HEK293 (cell line): ENCODE results near the gene CRELD1.

Experiments
- CTCF ChIA-PET: fragments of 350-600 bp; formaldehyde crosslinking; extraction: SDS; loops from one replicate; lab custom pipeline; 2021; ENCODE audit warnings: antibody characterized with exemption; lab: Yijun Ruan, JAX
- POLR2A ChIA-PET: fragments of 300-600 bp; formaldehyde crosslinking; extraction: SDS; loops from one replicate; lab custom pipeline; 2020; ENCODE audit warnings: antibody characterized with exemption, inconsistent platforms; lab: Yijun Ruan, JAX
- H3K27ac ChIP-seq: fragments of 200-500 bp; sonication (Bioruptor generic); 2 replicates; pipeline ENCODE4 v1.5.1; 2014; ENCODE audit warnings: low read depth, low read length, control low read depth, inconsistent platforms; ENCODE audit errors: extremely low read depth
- H3K36me3 ChIP-seq, 2 experiments: fragments of 200-500 bp in 1 of 2; sonication (Bioruptor generic) in 1 of 2; 1 replicate in 1 of 2; 2 replicates in 1 of 2; pipeline ENCODE4 v1.5.1; 2014 to 2017; ENCODE audit warnings: inconsistent platforms in 2 of 2, low read length in 2 of 2; ENCODE audit not compliant: control insufficient read depth in 2 of 2, insufficient read depth in 1 of 2
- H3K4me1 ChIP-seq: fragments of 200-500 bp; sonication (Bioruptor generic); 2 replicates; pipeline ENCODE4 v1.5.1; 2014; ENCODE audit warnings: mild to moderate bottlenecking, low read length, inconsistent platforms; ENCODE audit not compliant: control insufficient read depth, insufficient read depth
- H3K4me3 ChIP-seq: 2 replicates; pipeline ENCODE4 v1.5.1; 2011; ENCODE audit warnings: low read depth, mild to moderate bottlenecking, control low read depth, low read length, moderate library complexity
- H3K9me3 ChIP-seq: fragments of 200-500 bp; sonication (Bioruptor generic); 2 replicates; pipeline ENCODE4 v1.5.1; 2014; ENCODE audit warnings: low read depth, low read length, inconsistent platforms; ENCODE audit not compliant: control insufficient read depth, insufficient read depth
- GLI4 ChIP-seq: fragments of 450-650 bp; formaldehyde crosslinking; IDR thresholded peaks from 2 replicates; pipeline ENCODE4 v1.5.1; 2016; ENCODE audit warnings: missing biosample characterization, missing genetic modification characterization
- IKZF3 ChIP-seq: fragments of 450-650 bp; IDR thresholded peaks from 2 replicates; pipeline ENCODE4 v1.5.0; 2018; ENCODE audit warnings: missing biosample characterization, mild to moderate bottlenecking, missing genetic modification characterization, moderate library complexity
- PRDM1 ChIP-seq: fragments of 450-650 bp; formaldehyde crosslinking; IDR thresholded peaks from 2 replicates; pipeline ENCODE4; 2016; ENCODE audit warnings: missing biosample characterization, missing genetic modification characterization
- PRDM10 ChIP-seq: fragments of 450-650 bp; formaldehyde crosslinking; IDR thresholded peaks from 2 replicates; pipeline ENCODE4 v1.5.1; 2016; ENCODE audit warnings: missing biosample characterization, missing genetic modification characterization
- RBAK ChIP-seq: fragments of 450-650 bp; formaldehyde crosslinking; IDR thresholded peaks from 2 replicates; pipeline ENCODE4 v1.5.1; 2016; ENCODE audit warnings: missing biosample characterization, missing genetic modification characterization
- SP3 ChIP-seq: fragments of 450-650 bp; formaldehyde crosslinking; IDR thresholded peaks from 2 replicates; pipeline ENCODE4 v1.5.1; 2016; ENCODE audit warnings: missing biosample characterization, missing genetic modification characterization
- ZBTB20 ChIP-seq: fragments of 450-650 bp; formaldehyde crosslinking; IDR thresholded peaks from 2 replicates; pipeline ENCODE4 v1.5.1; 2016; ENCODE audit warnings: missing biosample characterization, missing genetic modification characterization
- ZBTB21 ChIP-seq: fragments of 450-650 bp; formaldehyde crosslinking; IDR thresholded peaks from 2 replicates; pipeline ENCODE4 v1.5.1; 2017; ENCODE audit warnings: missing biosample characterization, missing genetic modification characterization
- ZBTB48 ChIP-seq: fragments of 450-650 bp; formaldehyde crosslinking; IDR thresholded peaks from 2 replicates; pipeline ENCODE4 v1.5.1; 2016; ENCODE audit warnings: missing biosample characterization, missing genetic modification characterization
- ZNF26 ChIP-seq: fragments of 450-650 bp; formaldehyde crosslinking; IDR thresholded peaks from 2 replicates; pipeline ENCODE4 v1.5.1; 2016; ENCODE audit warnings: missing biosample characterization, missing genetic modification characterization
- ZNF266 ChIP-seq: fragments of 450-650 bp; formaldehyde crosslinking; IDR thresholded peaks from 2 replicates; pipeline ENCODE4 v1.5.1; 2016; ENCODE audit warnings: missing biosample characterization, missing genetic modification characterization, low read depth
- ZNF274 ChIP-seq, 2 experiments: fragments of 200-500 bp in 1 of 2; fragments of 450-650 bp in 1 of 2; sonication (Bioruptor generic) in 1 of 2; formaldehyde crosslinking in 1 of 2; IDR thresholded peaks; 2 replicates each; pipeline versions ENCODE4 v1.5.1 to v1.6.1; 2014 to 2016; ENCODE audit warnings: borderline replicate concordance in 1 of 2, inconsistent platforms in 1 of 2, low read length in 1 of 2, missing biosample characterization in 1 of 2, missing genetic modification characterization in 1 of 2
- ZNF341 ChIP-seq: fragments of 450-650 bp; formaldehyde crosslinking; IDR thresholded peaks from 2 replicates; pipeline ENCODE4; 2016; ENCODE audit warnings: low read depth, missing biosample characterization, missing genetic modification characterization
- ZNF354C ChIP-seq: fragments of 450-650 bp; formaldehyde crosslinking; IDR thresholded peaks from 2 replicates; pipeline ENCODE4 v1.5.1; 2016; ENCODE audit warnings: missing biosample characterization, missing genetic modification characterization, low read depth, borderline replicate concordance
- ZNF366 ChIP-seq: fragments of 450-650 bp; formaldehyde crosslinking; conservative IDR thresholded peaks from 2 replicates; pipeline ENCODE4 v1.5.1; 2016; ENCODE audit warnings: missing biosample characterization, missing genetic modification characterization
- ZNF664 ChIP-seq: fragments of 450-650 bp; formaldehyde crosslinking; IDR thresholded peaks from 2 replicates; pipeline ENCODE4 v1.5.1; 2016; ENCODE audit warnings: missing biosample characterization, missing genetic modification characterization
- ZNF670 ChIP-seq: fragments of 450-650 bp; formaldehyde crosslinking; IDR thresholded peaks from 2 replicates; pipeline ENCODE4 v1.5.1; 2016; ENCODE audit warnings: missing biosample characterization, missing genetic modification characterization, low read depth
- ZNF704 ChIP-seq: fragments of 450-650 bp; formaldehyde crosslinking; IDR thresholded peaks from 2 replicates; pipeline ENCODE4 v1.5.1; 2016; ENCODE audit warnings: missing biosample characterization, missing genetic modification characterization
- ZSCAN18 ChIP-seq: fragments of 450-650 bp; formaldehyde crosslinking; IDR thresholded peaks from 2 replicates; pipeline ENCODE4 v1.5.1; 2016; ENCODE audit warnings: missing biosample characterization, missing genetic modification characterization
- ZSCAN30 ChIP-seq: fragments of 450-650 bp; IDR thresholded peaks from 2 replicates; pipeline ENCODE4 v1.5.1; 2018; ENCODE audit warnings: missing biosample characterization, mild to moderate bottlenecking, missing genetic modification characterization, moderate library complexity
- ZSCAN4 ChIP-seq: fragments of 450-650 bp; formaldehyde crosslinking; IDR thresholded peaks from 2 replicates; pipeline ENCODE4 v1.5.1; 2017; ENCODE audit warnings: missing biosample characterization, missing genetic modification characterization

Gene CRELD1

GRCh38 chr3:9897408-9898372, 35.9 kb upstream of the CRELD1 start:
- Histone ChIP-seq H3K27ac (no peak overlapping the region), H3K4me3 (no peak overlapping the region), H3K4me1 (no peaks in the 10 kb centered on the region), H3K36me3 (peaks cover 2 to 16% of the 10 kb centered on the region in 2 experiments), H3K9me3 (no peaks in the 10 kb centered on the region)
- CTCF ChIA-PET = interaction anchor here (0.6 to 0.7 kb wide), 2 partner anchors 35 to 86 kb away, joined by 3 to 5 read pairs; no protein-coding TSS in a partner anchor
- TF ChIP-seq PRDM1 (tag by site-specific recombination) (peak; percentile 67), ZNF366 (tag by site-specific recombination) (0 out of 2 replicates have a peak, but pooled peaks have one; percentile 24), ZNF341 (tag by site-specific recombination) (peak; percentile 13; the same call in 1 of the 2 replicates), ZBTB20 (tag by site-specific recombination) (0 out of 2 replicates have a peak, but pooled peaks have one; percentile 10), SP3 (no peak), ZBTB48 (tag by site-specific recombination) (peak; percentile 30; the same call in 1 of the 2 replicates), ZNF26 (tag by site-specific recombination) (no peak)
- POLR2A ChIA-PET = interaction anchor here (0.6 to 1.4 kb wide), 4 partner anchors 15 to 36 kb away, joined by 3 to 5 read pairs (median 4); partner anchors contain the start of genes CRELD1 and IL17RC

- H3K27ac ChIP-seq = no peak overlapping the region
- TF ChIP-seq ZSCAN4 (no peak), RBAK (tag by site-specific recombination) (no peak), ZNF274 (IDR thresholded peaks at IDR 0.05; ENCODE audit: low read length) (no peak), ZNF274 (tag by site-specific recombination; IDR thresholded peaks at IDR 0.05; ENCODE audit: borderline replicate concordance) (no peak), ZSCAN18 (tag by site-specific recombination) (no peak), PRDM10 (tag by site-specific recombination) (peak; percentile 32; the same call in 1 of the 2 replicates), ZNF266 (tag by site-specific recombination) (no peak), IKZF3 (no peak), GLI4 (tag by site-specific recombination) (no peak), ZSCAN30 (tag by site-specific recombination) (no peak), ZNF704 (tag by site-specific recombination) (no peak), ZNF354C (no peak), ZBTB20 (tag by site-specific recombination) (no peak), ZNF670 (tag by site-specific recombination) (no peak), ZBTB21 (tag by site-specific recombination) (no peak), ZNF664 (tag by site-specific recombination) (peak; percentile 84; the same call in 1 of the 2 replicates)
Measured at GRCh38 chr3:9898467-9899241, 35.0 kb upstream of the CRELD1 start.

More at GRCh38 chr3:9898467-9899241, 35.0 kb upstream of the CRELD1 start:
- no peak overlapping the region for H3K4me3 ChIP-seq
- ChIA-PET POLR2A (interaction anchor here (1.4 kb wide), 1 partner anchor 18 kb away, joined by 5 read pairs; the partner anchor contains the start of gene IL17RC), CTCF (interaction anchor here (0.7 kb wide), 1 partner anchor 34 kb away, joined by 3 read pairs; no protein-coding TSS in a partner anchor)
- H3K9me3 ChIP-seq = no peaks in the 10 kb centered on the region
- H3K36me3 ChIP-seq = peaks cover 0 to 7% of the 10 kb centered on the region in 2 experiments; a peak in 1 of 3 replicates
- H3K4me1 ChIP-seq = no peaks in the 10 kb centered on the region
